Tibial nerve (tissue), 4 donors: ENCODE data around the gene CLDN24.

Experiments
- CTCF ChIP-seq, 5 experiments: fragments of 200-600 bp in 3 of 5; fragments of 450-650 bp in 2 of 5; sonication (generic) in 3 of 5; IDR thresholded peaks; one replicate each; pipeline ENCODE4 v1.5.1; 2016 to 2019; ENCODE audit warnings: antibody characterized with exemption in 5 of 5, mild to moderate bottlenecking in 3 of 5, moderate library complexity in 2 of 5
- EP300 ChIP-seq, 2 donors: sonication (generic); formaldehyde crosslinking; IDR thresholded peaks; one replicate each; pipeline ENCODE4 v1.6.1; 2017; ENCODE audit warnings: antibody characterized with exemption in 2 of 2, mild to moderate bottlenecking in 1 of 2

GRCh38 chr4:183337833-183338232 is 15.6 kb upstream of the CLDN24 start:
- TF ChIP-seq CTCF (IDR thresholded peaks at IDR 0.05) = no peak
- TF ChIP-seq EP300 (IDR thresholded peaks at IDR 0.05) = no peak
